SK-N-SH treated with all-trans-retinoic acid at 6 μM for 48 hours (cell line): ENCODE data around the gene WDR44.
A peak's percentile ranks its signal among the peaks of the same experiment; 100 is the strongest.
"Not testable (repeated sequence)": the region's sequence is repeated elsewhere in the genome, so short reads cannot be mapped to it uniquely, and the experiment has no call there.

Experiments
- ATAC-seq: fragments of 200-7000 bp; cut with Tn5 transposase; 3 replicates; pipeline ENCODE4 v1.9.1; 2020; ENCODE audit warnings: mild to moderate bottlenecking, moderate library complexity
- BACH2 ChIP-seq: fragments of 250-450 bp; sonication (Bioruptor Pico); IDR thresholded peaks from 2 replicates; pipeline ENCODE4 v1.9.0; 2021; ENCODE audit warnings: mild to moderate bottlenecking, borderline replicate concordance
- CREB5 ChIP-seq: fragments of 250-450 bp; sonication (Bioruptor Pico); IDR thresholded peaks from 2 replicates; pipeline ENCODE4 v1.5.1; 2020; ENCODE audit warnings: low read depth, mild to moderate bottlenecking, moderate library complexity
- CSDC2 ChIP-seq: fragments of 250-450 bp; sonication (Bioruptor Pico); IDR thresholded peaks from 2 replicates; pipeline ENCODE4 v1.5.0; 2020; ENCODE audit warnings: mild to moderate bottlenecking, moderate library complexity
- ESRRG ChIP-seq: fragments of 250-450 bp; sonication (Bioruptor Pico); IDR thresholded peaks from 2 replicates; pipeline ENCODE4 v1.6.1; 2021; ENCODE audit warnings: mild to moderate bottlenecking
- GLIS3 ChIP-seq: fragments of 250-450 bp; sonication (Bioruptor Pico); IDR thresholded peaks from 2 replicates; pipeline ENCODE4 v1.5.0; 2020; ENCODE audit warnings: mild to moderate bottlenecking, moderate library complexity
- ISL1 ChIP-seq: fragments of 250-450 bp; sonication (Bioruptor Pico); IDR thresholded peaks from 2 replicates; pipeline ENCODE4 v2.1.2; 2022; ENCODE audit warnings: mild to moderate bottlenecking, moderate library complexity
- OSR1 ChIP-seq: fragments of 250-450 bp; sonication (Bioruptor Pico); IDR thresholded peaks from 2 replicates; pipeline ENCODE4 v1.8.0; 2022; ENCODE audit warnings: moderate library complexity, mild to moderate bottlenecking, inconsistent platforms
- PPARA ChIP-seq: fragments of 250-450 bp; sonication (Bioruptor Pico); IDR thresholded peaks from 2 replicates; pipeline ENCODE4 v1.5.0; 2020; ENCODE audit warnings: mild to moderate bottlenecking, borderline replicate concordance
- SNAI2 ChIP-seq: fragments of 250-450 bp; sonication (Bioruptor Pico); IDR thresholded peaks from 2 replicates; pipeline ENCODE4 v1.5.0; 2020; ENCODE audit warnings: mild to moderate bottlenecking, moderate library complexity
- TCF4 ChIP-seq: fragments of 250-450 bp; sonication (Bioruptor Pico); IDR thresholded peaks from 2 replicates; pipeline ENCODE4 v1.8.0; 2021; ENCODE audit warnings: mild to moderate bottlenecking, moderate library complexity, borderline replicate concordance
- TOX ChIP-seq: fragments of 250-450 bp; sonication (Bioruptor Pico); IDR thresholded peaks from 2 replicates; pipeline ENCODE4 v1.8.0; 2021; ENCODE audit warnings: mild to moderate bottlenecking, moderate library complexity, borderline replicate concordance
- TSHZ2 ChIP-seq: fragments of 250-450 bp; sonication (Bioruptor Pico); IDR thresholded peaks from 2 replicates; pipeline ENCODE4 v1.5.0; 2020; ENCODE audit warnings: mild to moderate bottlenecking, moderate library complexity
- ZC3H10 ChIP-seq: fragments of 250-450 bp; sonication (Bioruptor Pico); IDR thresholded peaks from 2 replicates; pipeline ENCODE4 v1.5.1; 2021; ENCODE audit warnings: mild to moderate bottlenecking, moderate library complexity
- ZFP3 ChIP-seq: fragments of 250-450 bp; sonication (Bioruptor Pico); IDR thresholded peaks from 2 replicates; pipeline ENCODE4 v1.5.0; 2020; ENCODE audit warnings: mild to moderate bottlenecking, moderate library complexity
- ZFP30 ChIP-seq: fragments of 450-650 bp; formaldehyde crosslinking; IDR thresholded peaks from 2 replicates; pipeline ENCODE4 v1.5.0; 2022; ENCODE audit warnings: mild to moderate bottlenecking, moderate library complexity
- ZNF565 ChIP-seq: fragments of 450-650 bp; formaldehyde crosslinking; conservative IDR thresholded peaks from 2 replicates; pipeline ENCODE4 v1.5.0; 2020; ENCODE audit warnings: low read depth, mild to moderate bottlenecking, moderate library complexity
- ZNF70 ChIP-seq: fragments of 450-650 bp; formaldehyde crosslinking; IDR thresholded peaks from 2 replicates; pipeline ENCODE4 v1.5.0; 2020; ENCODE audit warnings: mild to moderate bottlenecking, moderate library complexity
- ZNF8 ChIP-seq: fragments of 450-650 bp; formaldehyde crosslinking; IDR thresholded peaks from 2 replicates; pipeline ENCODE4 v1.5.0; 2020; ENCODE audit warnings: mild to moderate bottlenecking, moderate library complexity
- TF ChIP-seq, protein P1 (sequence below): fragments of 250-450 bp; sonication (Bioruptor Pico); IDR thresholded peaks from 2 replicates; pipeline ENCODE4 v1.5.1; 2021; ENCODE audit warnings: mild to moderate bottlenecking, moderate library complexity
- TF ChIP-seq, protein P2 (sequence below): fragments of 250-450 bp; sonication (Bioruptor Pico); IDR thresholded peaks from 2 replicates; pipeline ENCODE4 v1.8.0; 2020; ENCODE audit warnings: mild to moderate bottlenecking, moderate library complexity, borderline replicate concordance

Gene WDR44, protein sequence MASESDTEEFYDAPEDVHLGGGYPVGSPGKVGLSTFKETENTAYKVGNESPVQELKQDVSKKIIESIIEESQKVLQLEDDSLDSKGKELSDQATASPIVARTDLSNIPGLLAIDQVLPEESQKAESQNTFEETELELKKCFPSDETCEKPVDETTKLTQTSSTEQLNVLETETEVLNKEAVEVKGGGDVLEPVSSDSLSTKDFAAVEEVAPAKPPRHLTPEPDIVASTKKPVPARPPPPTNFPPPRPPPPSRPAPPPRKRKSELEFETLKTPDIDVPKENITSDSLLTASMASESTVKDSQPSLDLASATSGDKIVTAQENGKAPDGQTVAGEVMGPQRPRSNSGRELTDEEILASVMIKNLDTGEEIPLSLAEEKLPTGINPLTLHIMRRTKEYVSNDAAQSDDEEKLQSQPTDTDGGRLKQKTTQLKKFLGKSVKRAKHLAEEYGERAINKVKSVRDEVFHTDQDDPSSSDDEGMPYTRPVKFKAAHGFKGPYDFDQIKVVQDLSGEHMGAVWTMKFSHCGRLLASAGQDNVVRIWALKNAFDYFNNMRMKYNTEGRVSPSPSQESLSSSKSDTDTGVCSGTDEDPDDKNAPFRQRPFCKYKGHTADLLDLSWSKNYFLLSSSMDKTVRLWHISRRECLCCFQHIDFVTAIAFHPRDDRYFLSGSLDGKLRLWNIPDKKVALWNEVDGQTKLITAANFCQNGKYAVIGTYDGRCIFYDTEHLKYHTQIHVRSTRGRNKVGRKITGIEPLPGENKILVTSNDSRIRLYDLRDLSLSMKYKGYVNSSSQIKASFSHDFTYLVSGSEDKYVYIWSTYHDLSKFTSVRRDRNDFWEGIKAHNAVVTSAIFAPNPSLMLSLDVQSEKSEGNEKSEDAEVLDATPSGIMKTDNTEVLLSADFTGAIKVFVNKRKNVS

DNA sequence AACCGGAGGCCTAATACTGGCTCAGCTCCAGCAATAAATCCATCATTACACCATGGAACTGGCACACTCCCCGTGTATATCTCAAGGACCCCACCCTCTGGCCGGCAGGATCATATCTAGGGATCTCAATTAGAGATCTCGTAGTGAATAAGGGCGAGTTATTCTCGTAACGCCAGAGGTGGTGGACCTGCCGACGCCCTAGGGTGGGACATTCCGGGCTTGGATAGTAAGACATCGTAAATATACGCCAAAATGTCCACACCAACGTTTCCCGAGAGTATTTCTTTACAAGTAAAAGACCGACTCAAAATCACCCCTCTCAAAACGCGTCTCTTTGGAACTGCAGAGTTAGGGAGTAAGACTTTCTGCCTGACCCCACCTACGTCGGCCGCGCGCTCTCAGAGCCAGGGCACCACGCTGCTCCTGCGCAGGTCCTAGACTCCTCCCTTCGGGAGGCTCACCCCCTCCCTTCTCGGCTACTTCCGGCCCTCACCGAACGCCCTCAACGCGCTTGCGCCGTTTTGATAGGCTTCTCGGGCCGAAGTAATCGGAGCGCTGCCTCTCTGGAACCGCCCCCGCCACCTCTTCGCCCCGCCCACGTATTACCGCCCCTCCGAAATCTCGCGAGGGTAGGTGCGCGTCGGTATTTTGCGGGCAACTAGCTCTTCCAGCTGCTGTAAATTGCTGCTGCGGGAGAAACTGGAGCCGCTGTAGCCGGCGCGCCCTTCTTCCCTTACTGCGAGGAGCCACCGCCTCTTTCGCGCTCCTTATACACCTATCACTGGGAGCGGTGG, at the start of gene WDR44:
WDR44 (plus strand) TSS at position 643 of the 794 bp plus-strand sequence. CDS start 398 bp downstream, outside the sequence.
- no peak for TF ChIP-seq ISL1 (CRISPR knock-in tag)
- no peak for TF ChIP-seq ZFP3
- no peak for TF ChIP-seq CREB5 (CRISPR knock-in tag)
- TF ChIP-seq ZNF8, result no peak
- no peak for TF ChIP-seq ZFP30 (CRISPR knock-in tag)
- no peak for TF ChIP-seq ZC3H10 (CRISPR knock-in tag)
- no peak for TF ChIP-seq TCF4
- no peak for TF ChIP-seq CSDC2 (CRISPR knock-in tag)
- TF ChIP-seq SNAI2, result no peak
- no peak for TF ChIP-seq TOX (CRISPR knock-in tag)
- TF ChIP-seq PPARA (CRISPR knock-in tag), result no peak
- no peak for TF ChIP-seq ZNF565 (CRISPR knock-in tag)
- TF ChIP-seq, protein P1, sequence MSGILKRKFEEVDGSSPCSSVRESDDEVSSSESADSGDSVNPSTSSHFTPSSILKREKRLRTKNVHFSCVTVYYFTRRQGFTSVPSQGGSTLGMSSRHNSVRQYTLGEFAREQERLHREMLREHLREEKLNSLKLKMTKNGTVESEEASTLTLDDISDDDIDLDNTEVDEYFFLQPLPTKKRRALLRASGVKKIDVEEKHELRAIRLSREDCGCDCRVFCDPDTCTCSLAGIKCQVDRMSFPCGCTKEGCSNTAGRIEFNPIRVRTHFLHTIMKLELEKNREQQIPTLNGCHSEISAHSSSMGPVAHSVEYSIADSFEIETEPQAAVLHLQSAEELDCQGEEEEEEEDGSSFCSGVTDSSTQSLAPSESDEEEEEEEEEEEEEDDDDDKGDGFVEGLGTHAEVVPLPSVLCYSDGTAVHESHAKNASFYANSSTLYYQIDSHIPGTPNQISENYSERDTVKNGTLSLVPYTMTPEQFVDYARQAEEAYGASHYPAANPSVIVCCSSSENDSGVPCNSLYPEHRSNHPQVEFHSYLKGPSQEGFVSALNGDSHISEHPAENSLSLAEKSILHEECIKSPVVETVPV (CRISPR knock-in tag), result no peak
- TF ChIP-seq OSR1 (CRISPR knock-in tag), result no peak
- no peak for TF ChIP-seq ESRRG (CRISPR knock-in tag)
- TF ChIP-seq, protein P2, sequence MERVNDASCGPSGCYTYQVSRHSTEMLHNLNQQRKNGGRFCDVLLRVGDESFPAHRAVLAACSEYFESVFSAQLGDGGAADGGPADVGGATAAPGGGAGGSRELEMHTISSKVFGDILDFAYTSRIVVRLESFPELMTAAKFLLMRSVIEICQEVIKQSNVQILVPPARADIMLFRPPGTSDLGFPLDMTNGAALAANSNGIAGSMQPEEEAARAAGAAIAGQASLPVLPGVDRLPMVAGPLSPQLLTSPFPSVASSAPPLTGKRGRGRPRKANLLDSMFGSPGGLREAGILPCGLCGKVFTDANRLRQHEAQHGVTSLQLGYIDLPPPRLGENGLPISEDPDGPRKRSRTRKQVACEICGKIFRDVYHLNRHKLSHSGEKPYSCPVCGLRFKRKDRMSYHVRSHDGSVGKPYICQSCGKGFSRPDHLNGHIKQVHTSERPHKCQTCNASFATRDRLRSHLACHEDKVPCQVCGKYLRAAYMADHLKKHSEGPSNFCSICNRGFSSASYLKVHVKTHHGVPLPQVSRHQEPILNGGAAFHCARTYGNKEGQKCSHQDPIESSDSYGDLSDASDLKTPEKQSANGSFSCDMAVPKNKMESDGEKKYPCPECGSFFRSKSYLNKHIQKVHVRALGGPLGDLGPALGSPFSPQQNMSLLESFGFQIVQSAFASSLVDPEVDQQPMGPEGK (CRISPR knock-in tag), result no peak
- peak; percentile 91 for ATAC-seq

GRCh38 chrX:118305827-118306226, 40.1 kb upstream of the WDR44 start:
- not testable (repeated sequence) for ATAC-seq

- no peak for ATAC-seq
Observed at GRCh38 chrX:118315529-118315928, 30.4 kb upstream of the WDR44 start.

DNA sequence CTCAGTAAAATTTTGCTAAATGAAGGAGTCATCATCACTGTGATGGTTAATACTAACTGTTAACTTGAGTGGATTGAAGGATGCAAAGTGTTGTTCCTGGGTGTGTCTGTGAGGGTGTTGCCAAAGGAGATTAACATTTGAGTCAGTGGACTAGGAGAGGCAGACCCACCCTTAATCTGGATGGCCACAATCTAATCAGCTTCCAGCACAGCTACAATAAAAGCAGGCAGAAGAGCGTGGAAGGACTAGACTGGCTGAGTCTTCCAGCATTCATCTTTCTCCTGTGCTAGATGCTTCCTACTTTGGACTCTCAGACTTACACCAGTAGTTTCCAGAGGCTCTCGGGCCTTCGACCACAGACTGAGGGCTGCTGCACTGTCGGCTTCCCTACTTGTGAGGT, 21.3 kb upstream of the WDR44 start:
- ATAC-seq, result no peak
- TF ChIP-seq ZNF70 (no peak), CREB5 (CRISPR knock-in tag) (no peak), BACH2 (CRISPR knock-in tag) (no peak), TSHZ2 (CRISPR knock-in tag) (no peak), ZNF8 (no peak), CSDC2 (CRISPR knock-in tag) (no peak), ZFP30 (CRISPR knock-in tag) (no peak), ZC3H10 (CRISPR knock-in tag) (no peak), SNAI2 (no peak)
- TF ChIP-seq, protein P1 (CRISPR knock-in tag), result no peak
- TF ChIP-seq, protein P2 (CRISPR knock-in tag), result no peak

More at GRCh38 chrX:118315529-118315928, 30.4 kb upstream of the WDR44 start:
- TF ChIP-seq BACH2 (CRISPR knock-in tag) (no peak), TCF4 (no peak), TOX (CRISPR knock-in tag) (no peak), GLIS3 (CRISPR knock-in tag) (no peak), ZFP3 (no peak)
